HG02571 (cell line): Measurements from ENCODE around the gene NLRP4.
"Not testable (repeated sequence)": the region's sequence is repeated elsewhere in the genome, so short reads cannot be mapped to it uniquely, and the experiment has no call there.

Experiments used
- ATAC-seq: cut with Tn5 transposase; IDR thresholded peaks from one replicate; pipeline ENCODE4 v1.9.1; 2021; ENCODE audit warnings: mild to moderate bottlenecking, moderate library complexity; ENCODE audit not compliant: unreplicated experiment

Gene NLRP4

GRCh38 chr19:55882626-55883025 lies 46.3 kb downstream of the NLRP4 start:
- no peak for ATAC-seq

GRCh38 chr19:55898911-55899310 lies 62.6 kb downstream of the NLRP4 start:
- ATAC-seq, result no peak

- ATAC-seq, result no peak
Observed at GRCh38 chr19:55901369-55902079, 65.2 kb downstream of the NLRP4 start.

GRCh38 chr19:55902080-55902751 lies 65.9 kb downstream of the NLRP4 start:
- no peak for ATAC-seq

GRCh38 chr19:55907286-55907685 lies 70.9 kb downstream of the NLRP4 start:
- no peak for ATAC-seq

- ATAC-seq, result no peak
Observed at GRCh38 chr19:55907746-55908145, 71.4 kb downstream of the NLRP4 start.

GRCh38 chr19:55909801-55910200 lies 73.5 kb downstream of the NLRP4 start:
- no peak for ATAC-seq

GRCh38 chr19:55912916-55913315 lies 76.6 kb downstream of the NLRP4 start:
- ATAC-seq, result no peak

- ATAC-seq, result no peak
Observed at GRCh38 chr19:55913643-55914268, 77.4 kb downstream of the NLRP4 start.

GRCh38 chr19:55923556-55923955 lies 87.2 kb downstream of the NLRP4 start:
- ATAC-seq, result no peak

GRCh38 chr19:55927991-55928390 lies 91.7 kb downstream of the NLRP4 start:
- no peak for ATAC-seq

GRCh38 chr19:55929258-55929657 lies 92.9 kb downstream of the NLRP4 start:
- ATAC-seq, result not testable (repeated sequence)

- ATAC-seq, result no peak
Observed at GRCh38 chr19:55930996-55931515, 94.7 kb downstream of the NLRP4 start.
